WI38 (cell line): ENCODE results near the gene PCNP.
"Not testable (repeated sequence)": the region's sequence is repeated elsewhere in the genome, so short reads cannot be mapped to it uniquely, and the experiment has no call there.

Experiments
- H3K4me3 ChIP-seq: 2 replicates; pipeline ENCODE4 v1.5.1; 2011; ENCODE audit warnings: low read depth, mild to moderate bottlenecking, control low read depth, low read length
- CTCF ChIP-seq: IDR thresholded peaks from 2 replicates; pipeline ENCODE4 v1.5.1; 2012; ENCODE audit warnings: low read depth, mild to moderate bottlenecking, control low read depth, low read length

Gene PCNP

GRCh38 chr3:101625879-101626278, 51.9 kb downstream of the PCNP start:
- H3K4me3 ChIP-seq, result no peak overlapping the region
- TF ChIP-seq CTCF, result no peak

- no peak for TF ChIP-seq CTCF
- no peak overlapping the region for H3K4me3 ChIP-seq
Measured at GRCh38 chr3:101629219-101629618, 55.2 kb downstream of the PCNP start.

DNA sequence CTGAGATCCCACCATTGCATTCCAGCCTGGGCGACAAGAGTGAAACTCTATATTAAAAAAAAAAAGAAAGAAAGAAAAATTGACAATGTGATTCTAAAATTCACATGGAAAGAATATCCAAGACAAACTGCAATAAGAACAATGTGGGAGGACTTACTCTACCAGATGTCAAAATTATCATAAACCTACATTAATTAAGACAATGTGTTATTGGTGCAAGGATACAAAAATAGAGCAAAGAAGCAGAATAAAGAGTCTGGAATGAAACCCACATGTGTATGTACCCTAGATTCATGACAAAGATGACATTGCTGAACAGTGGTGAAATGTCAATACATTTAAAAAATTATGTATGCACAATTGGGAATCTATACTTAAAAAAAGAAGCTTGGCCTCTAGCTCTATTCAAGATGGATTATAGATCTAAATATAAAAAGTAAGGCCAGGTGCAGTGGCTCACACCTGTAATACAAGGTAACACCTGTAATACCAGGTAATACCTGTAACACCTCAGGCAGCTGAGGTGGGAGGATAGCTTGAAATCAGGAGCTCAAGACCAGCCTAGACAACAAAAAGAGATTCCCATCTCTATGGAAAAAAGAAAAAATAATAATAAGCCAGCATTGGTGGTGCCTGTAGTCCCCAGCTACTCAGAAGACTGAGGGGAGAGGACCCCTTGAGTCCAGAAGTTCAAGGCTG, 57.3 kb downstream of the PCNP start:
- no peak overlapping the region for H3K4me3 ChIP-seq
- TF ChIP-seq CTCF, result no peak

DNA sequence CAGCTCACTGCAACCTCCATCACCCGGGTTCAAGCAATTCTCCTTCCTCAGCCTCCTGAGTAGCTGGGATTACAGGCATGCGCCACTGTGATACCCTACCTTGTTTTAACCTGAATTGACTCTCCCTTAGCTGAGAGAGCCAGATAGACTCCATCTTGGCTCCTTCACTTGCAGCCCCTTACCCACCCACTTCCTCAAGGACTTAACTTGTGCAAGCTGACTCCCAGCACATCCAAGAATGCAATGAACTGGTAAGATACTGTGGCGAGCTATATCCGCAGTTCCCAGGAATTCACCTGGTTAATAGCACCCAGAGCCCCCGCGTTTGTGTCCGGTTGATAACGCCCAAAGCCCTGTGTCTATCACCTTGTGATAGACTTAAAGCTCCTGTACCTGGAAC, 58.0 kb downstream of the PCNP start:
- not testable (repeated sequence) for H3K4me3 ChIP-seq

GRCh38 chr3:101632586-101632985, 58.6 kb downstream of the PCNP start:
- no peak overlapping the region for H3K4me3 ChIP-seq
- no peak for TF ChIP-seq CTCF

DNA sequence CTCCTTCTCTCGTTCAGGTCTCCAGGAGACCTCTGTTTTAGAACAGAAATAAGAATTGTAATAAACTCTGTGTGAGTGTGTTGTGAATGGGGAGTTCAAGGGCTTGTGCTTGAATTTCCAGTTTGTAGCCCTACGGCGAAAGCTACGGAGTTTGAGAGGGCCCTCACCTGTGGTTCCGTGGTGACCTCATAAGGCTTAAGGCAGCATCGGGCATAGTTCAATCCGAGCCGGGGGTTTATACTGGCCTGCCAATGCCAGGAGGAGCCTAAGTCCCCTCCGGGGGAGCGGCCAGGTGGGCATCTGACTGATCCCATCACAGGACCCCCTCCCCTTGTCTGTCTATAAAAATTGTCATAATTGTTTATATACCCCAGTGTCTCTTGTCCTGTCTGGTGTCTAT, 59.2 kb downstream of the PCNP start:
- no peak overlapping the region for H3K4me3 ChIP-seq
- no peak for TF ChIP-seq CTCF

- no peak for TF ChIP-seq CTCF
- H3K4me3 ChIP-seq, result no peak overlapping the region
Measured at GRCh38 chr3:101634591-101635196, 60.7 kb downstream of the PCNP start.

DNA sequence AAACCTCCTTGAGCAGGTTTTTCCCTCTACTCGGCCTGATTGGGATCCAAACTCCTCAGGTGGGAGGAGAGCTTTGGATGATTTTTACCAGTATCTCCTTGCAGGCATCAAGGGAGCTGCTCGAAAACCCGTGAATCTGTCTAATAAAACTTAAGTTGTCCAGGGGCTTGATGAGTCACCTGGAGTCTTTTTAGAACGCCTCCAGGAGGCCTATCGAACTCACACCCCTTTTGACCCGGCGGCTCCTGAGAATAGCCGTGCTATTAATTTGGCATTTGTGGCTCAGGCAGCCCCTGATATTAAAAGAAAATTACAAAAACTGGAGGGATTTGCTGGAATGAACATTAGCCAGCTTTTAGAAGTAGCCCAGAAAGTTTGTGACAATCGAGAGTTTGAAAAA, 61.4 kb downstream of the PCNP start:
- no peak overlapping the region for H3K4me3 ChIP-seq
- no peak for TF ChIP-seq CTCF
